ENCODE measurements around the gene ACADL. TPM values are rescaled to one million over a fixed set of nuclear protein-coding genes. Genes with fewer than 3 reads are reported as not detected.
A peak's percentile ranks its signal among the peaks of the same experiment; 100 is the strongest.

ACADL gene
- total RNA-seq, 2 donors from 2014 or later: 51.6 to 132 TPM

- ATAC-seq (ENCODE audit: insufficient number of reproducible peaks, low FRiP score, low read depth): no peak
- no peaks in the 10 kb centered on the region for H3K36me3 ChIP-seq
- peaks cover 4 to 38% of the 10 kb centered on the region in 2 donors for H3K4me1 ChIP-seq (ENCODE audit: control insufficient read depth in 1 of 2, low read depth in 2 of 2)
These were observed 2.2 kb upstream of the ACADL start for GRCh38 chr2:210227290-210228088.

GRCh38 chr2:210226223-210226622 is 976 bp upstream of the ACADL start:
- Histone ChIP-seq H3K4me1 (ENCODE audit: control insufficient read depth in 1 of 2, low read depth in 2 of 2) (peaks cover 6 to 41% of the 10 kb centered on the region in 2 donors), H3K27ac (peak overlapping the region; percentile 89), H3K27me3 (replicated peaks; ENCODE audit: insufficient read depth) (no peaks in the 10 kb centered on the region), H3K36me3 (no peaks in the 10 kb centered on the region), H3K4me3 (peak overlapping the region; percentile 77), H3K9me3 (no peaks in the 10 kb centered on the region)
- DNase-seq (ENCODE audit: low spot score): no peak
- TF ChIP-seq, protein P1, sequence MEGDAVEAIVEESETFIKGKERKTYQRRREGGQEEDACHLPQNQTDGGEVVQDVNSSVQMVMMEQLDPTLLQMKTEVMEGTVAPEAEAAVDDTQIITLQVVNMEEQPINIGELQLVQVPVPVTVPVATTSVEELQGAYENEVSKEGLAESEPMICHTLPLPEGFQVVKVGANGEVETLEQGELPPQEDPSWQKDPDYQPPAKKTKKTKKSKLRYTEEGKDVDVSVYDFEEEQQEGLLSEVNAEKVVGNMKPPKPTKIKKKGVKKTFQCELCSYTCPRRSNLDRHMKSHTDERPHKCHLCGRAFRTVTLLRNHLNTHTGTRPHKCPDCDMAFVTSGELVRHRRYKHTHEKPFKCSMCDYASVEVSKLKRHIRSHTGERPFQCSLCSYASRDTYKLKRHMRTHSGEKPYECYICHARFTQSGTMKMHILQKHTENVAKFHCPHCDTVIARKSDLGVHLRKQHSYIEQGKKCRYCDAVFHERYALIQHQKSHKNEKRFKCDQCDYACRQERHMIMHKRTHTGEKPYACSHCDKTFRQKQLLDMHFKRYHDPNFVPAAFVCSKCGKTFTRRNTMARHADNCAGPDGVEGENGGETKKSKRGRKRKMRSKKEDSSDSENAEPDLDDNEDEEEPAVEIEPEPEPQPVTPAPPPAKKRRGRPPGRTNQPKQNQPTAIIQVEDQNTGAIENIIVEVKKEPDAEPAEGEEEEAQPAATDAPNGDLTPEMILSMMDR (IDR thresholded peaks at IDR 0.05): no peak
- no peak for ATAC-seq (ENCODE audit: insufficient number of reproducible peaks, low FRiP score, low read depth)

More at GRCh38 chr2:210227290-210228088, 2.2 kb upstream of the ACADL start:
- H3K27ac ChIP-seq: peak overlapping the region in 1 of 2 donors; percentile 89
- H3K4me3 ChIP-seq: no peak overlapping the region
- H3K9me3 ChIP-seq: no peaks in the 10 kb centered on the region
- TF ChIP-seq, protein P1 (IDR thresholded peaks at IDR 0.05): no peak
- no peaks in the 10 kb centered on the region for H3K27me3 ChIP-seq (replicated peaks; ENCODE audit: insufficient read depth)
- no peak for DNase-seq (ENCODE audit: low spot score)

DNA sequence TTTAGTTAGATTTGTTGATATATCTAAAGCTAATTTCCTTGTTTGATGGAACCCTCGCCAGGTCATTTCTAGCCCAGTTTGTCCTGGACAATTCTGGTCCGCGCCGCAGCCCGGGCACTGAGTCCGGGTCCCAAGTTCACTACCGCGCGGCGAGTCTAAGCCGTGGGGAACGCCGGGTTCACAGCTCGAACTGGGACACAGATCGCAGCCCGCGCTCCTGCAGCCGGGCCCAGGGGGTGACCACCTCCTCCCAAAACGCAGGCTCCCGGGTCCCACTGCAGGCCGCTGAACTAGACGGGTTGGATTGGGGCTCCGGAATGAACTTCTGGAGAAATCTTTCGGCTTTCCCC is 681 bp downstream of the ACADL start:
- Histone ChIP-seq H3K27me3 (replicated peaks; ENCODE audit: insufficient read depth) (no peaks in the 10 kb centered on the region), H3K4me1 (ENCODE audit: control insufficient read depth in 1 of 2, low read depth in 2 of 2) (peaks cover 6 to 41% of the 10 kb centered on the region in 2 donors), H3K36me3 (peaks cover 2% of the 10 kb centered on the region), H3K27ac (peak overlapping the region; percentile 89), H3K4me3 (peak overlapping the region; percentile 77), H3K9me3 (no peaks in the 10 kb centered on the region)
- ATAC-seq (ENCODE audit: insufficient number of reproducible peaks, low FRiP score, low read depth) (peak; percentile 13), DNase-seq (ENCODE audit: low spot score) (no peak)
- TF ChIP-seq, protein P1 (IDR thresholded peaks at IDR 0.05): no peak

GRCh38 chr2:210215120-210215519 is 10.1 kb downstream of the ACADL start:
- TF ChIP-seq, protein P1 (IDR thresholded peaks at IDR 0.05): no peak
- Histone ChIP-seq H3K27ac (peak overlapping the region; percentile 27 to 58), H3K9me3 (no peaks in the 10 kb centered on the region), H3K36me3 (peaks cover 21% of the 10 kb centered on the region), H3K27me3 (replicated peaks; ENCODE audit: insufficient read depth) (no peaks in the 10 kb centered on the region), H3K4me3 (peak overlapping the region; percentile 7), H3K4me1 (ENCODE audit: control insufficient read depth in 1 of 2, low read depth in 2 of 2) (peaks cover 6 to 26% of the 10 kb centered on the region in 2 donors)
- ATAC-seq (ENCODE audit: insufficient number of reproducible peaks, low FRiP score, low read depth): peak; percentile 69
- no peak for DNase-seq (ENCODE audit: low spot score)

- Histone ChIP-seq H3K4me1 (ENCODE audit: control insufficient read depth in 1 of 2, low read depth in 2 of 2) (peaks cover 6 to 12% of the 10 kb centered on the region in 2 donors), H3K4me3 (no peak overlapping the region), H3K36me3 (peaks cover 21% of the 10 kb centered on the region), H3K27ac (no peak overlapping the region), H3K9me3 (no peaks in the 10 kb centered on the region), H3K27me3 (replicated peaks; ENCODE audit: insufficient read depth) (no peaks in the 10 kb centered on the region)
- DNase-seq (ENCODE audit: low spot score) (no peak), ATAC-seq (ENCODE audit: insufficient number of reproducible peaks, low FRiP score, low read depth) (no peak)
- TF ChIP-seq, protein P1 (IDR thresholded peaks at IDR 0.05): no peak
These were observed 15.1 kb downstream of the ACADL start for GRCh38 chr2:210210185-210210584.

Measured in thoracic aorta (tissue), 2 donors.